DMS153 treated with DMSO at 0.1 percent for 48 hours (cell line): ENCODE data around the gene ANKLE1.
"Not testable (repeated sequence)": the region's sequence is repeated elsewhere in the genome, so short reads cannot be mapped to it uniquely, and the experiment has no call there.

ENCODE experiments used
- DNase-seq: peaks from one replicate; lab custom pipeline; 2025; ENCODE audit not compliant: unreplicated experiment; lab: John Stamatoyannopoulos, UW

Gene ANKLE1

DNA sequence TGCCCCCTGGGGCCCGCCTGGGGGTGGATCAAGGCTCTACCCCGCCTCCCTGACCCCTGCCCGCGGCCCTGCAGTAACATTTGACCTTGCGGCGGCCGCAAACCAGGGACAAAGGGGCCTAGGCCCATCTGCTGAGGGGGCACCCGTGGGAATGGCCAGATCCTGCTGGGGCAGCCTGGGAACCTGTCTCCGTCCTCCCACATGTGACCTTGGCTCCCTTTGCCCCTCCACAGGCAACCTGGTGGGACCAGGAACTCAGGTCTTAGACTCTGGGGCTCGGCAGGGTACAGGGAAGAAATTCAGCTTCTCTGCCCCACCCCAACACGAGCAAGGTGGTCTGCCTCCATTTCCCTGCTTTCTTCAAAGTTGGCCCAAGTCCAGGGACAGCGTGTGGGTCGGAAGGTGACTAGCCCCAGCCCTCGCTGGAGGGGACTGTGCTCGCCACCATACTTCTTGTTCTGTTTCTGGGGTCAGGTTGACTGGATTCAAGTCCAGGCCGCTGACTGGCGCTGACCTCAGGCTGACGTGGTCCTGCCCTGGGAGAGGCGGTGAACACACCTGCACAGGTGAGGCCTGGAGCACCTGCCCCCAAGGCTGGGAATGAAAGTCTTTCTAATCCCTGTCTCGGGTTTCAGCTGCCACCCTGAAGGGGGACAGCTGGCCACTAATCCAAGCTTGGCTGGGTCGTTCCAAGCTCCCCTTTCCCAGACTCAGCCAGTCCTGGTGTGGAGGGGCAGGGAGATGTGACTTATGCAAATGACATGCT is 33.5 kb upstream of the ANKLE1 start:
- no peak for DNase-seq

- DNase-seq, result no peak
Measured at GRCh38 chr19:17249887-17250548, 31.7 kb upstream of the ANKLE1 start.

DNA sequence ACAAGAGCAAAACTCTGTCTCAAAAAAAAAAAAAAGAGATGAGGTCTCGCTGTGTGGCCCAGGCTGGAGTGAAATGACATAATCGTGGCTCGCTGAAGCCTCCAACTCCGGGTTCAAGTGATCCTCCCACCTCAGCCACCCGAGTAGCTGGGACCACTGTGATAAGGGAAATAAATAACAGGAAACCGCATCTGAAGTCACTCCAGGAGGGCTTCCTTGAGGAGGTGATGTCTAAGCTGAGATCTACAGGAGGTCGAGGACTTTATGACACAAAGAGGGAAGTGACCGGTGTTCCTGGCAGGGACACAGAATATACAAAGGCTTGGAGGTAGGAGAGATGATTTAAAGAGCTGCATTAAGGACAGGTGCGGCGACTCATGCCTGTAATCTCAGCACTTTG is 27.1 kb upstream of the ANKLE1 start:
- DNase-seq, result no peak

DNA sequence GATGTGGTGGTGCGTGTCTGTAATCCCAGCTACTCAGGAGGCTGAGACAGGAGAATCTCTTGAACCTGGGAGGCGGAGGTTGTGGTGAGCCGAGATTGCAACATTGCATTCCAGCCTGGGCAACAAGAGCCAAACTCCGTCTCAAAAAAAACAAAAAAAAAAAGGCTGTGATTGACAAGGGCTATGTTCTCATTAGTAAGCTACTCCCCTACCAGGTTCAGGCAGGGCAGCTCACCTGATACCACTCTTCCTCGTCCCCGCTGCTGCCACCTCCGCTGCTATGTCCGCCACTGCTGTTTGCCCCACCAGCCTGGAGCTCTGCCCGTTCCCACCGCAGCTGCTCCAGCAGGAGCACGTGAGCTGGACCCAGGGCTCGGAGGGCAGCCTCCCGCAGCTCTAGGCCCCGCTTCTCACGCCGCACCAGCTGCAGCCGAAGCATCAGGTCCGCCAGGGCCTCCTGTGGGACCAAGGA is 26.5 kb upstream of the ANKLE1 start:
- DNase-seq, result no peak

DNA sequence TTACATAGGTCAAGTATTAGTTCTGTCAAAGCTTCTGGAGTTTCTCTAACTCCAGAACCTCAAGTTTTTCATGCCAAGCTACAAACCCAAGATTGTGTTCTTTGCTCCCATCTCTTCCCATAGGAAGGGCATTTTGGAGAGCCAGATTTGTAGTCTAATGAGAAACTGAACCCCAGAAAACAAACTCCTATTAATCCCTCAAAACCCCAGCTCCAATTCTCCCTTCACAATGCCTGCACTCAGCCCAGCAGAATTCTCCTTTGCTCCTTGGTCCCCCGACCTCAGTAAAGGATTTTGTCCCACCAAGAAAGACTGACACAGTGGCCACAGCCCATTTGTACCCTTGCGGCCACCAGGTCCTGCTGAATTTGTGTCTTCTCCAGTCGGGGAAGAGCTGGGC is 25.6 kb upstream of the ANKLE1 start:
- no peak for DNase-seq

GRCh38 chr19:17259118-17259780 is 22.5 kb upstream of the ANKLE1 start:
- DNase-seq, result no peak

GRCh38 chr19:17259934-17260333 is 21.8 kb upstream of the ANKLE1 start:
- DNase-seq, result no peak

DNA sequence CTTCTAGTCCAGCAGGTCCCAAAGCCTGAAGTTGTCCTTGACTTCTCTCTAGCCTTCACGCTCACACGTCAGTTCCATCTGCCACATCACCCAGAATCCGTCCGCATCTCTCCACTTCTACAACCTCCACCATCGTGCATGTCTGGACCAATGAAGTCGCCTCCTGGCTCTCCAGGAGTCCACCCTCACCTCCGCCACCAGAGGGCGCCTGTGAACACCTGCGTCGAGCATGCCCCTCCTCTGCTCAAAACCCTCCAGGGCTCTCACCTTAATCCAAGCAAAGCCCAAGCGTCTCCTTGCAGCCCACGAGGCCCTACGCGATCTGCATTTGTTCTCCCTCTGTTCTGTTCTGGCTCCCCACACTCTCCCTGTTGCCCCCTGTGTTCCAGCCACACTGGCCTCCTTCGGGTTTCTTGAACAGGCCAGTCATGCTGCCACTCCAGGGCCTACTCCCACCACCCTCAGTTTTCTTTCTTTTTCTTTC is 20.8 kb upstream of the ANKLE1 start:
- peak; percentile 80 for DNase-seq

GRCh38 chr19:17262557-17262956 is 19.1 kb upstream of the ANKLE1 start:
- no peak for DNase-seq

- no peak for DNase-seq
Measured at GRCh38 chr19:17263712-17264640, 17.7 kb upstream of the ANKLE1 start.

DNA sequence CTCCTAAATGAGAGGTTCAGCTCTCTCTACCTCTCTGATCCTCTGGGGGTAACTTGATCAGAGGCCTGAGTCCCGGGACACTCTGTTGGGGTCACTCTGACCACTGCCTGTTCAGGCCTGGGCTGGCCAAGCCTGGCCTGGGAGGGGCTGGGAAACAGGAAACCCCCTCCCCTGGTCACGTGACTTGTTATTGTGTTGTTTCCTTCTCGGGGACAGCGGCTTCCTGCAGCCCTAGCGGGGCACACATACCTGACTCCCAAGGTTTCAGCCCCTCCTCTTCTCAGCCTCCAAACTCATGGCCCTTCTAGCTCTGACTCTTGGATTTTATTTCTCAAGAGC is 17.1 kb upstream of the ANKLE1 start, which contains the start of gene USHBP1:
USHBP1 (minus strand) TSS at position 105 of the 339 bp plus-strand sequence. CDS start 446 bp downstream, outside the sequence.
- no peak for DNase-seq

DNA sequence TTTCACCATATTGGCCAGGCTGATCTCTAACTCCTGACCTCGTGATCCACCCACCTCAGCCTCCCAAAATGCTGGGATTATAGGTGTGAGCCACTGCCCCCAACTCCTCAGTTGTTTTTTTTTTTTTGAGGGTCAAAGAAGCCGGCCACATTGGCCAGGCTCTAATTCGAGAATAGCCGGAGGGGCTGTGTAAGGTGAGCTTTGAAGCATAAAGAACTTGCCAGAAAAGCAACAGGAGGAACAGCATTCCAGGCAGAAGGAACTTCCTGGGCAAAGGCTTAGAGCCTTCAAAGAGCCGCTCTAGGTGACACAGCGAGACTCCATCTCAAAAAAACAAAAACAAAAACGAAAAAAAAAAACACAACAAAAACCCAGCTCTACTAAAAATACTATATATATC is 15.7 kb upstream of the ANKLE1 start:
- no peak for DNase-seq

DNA sequence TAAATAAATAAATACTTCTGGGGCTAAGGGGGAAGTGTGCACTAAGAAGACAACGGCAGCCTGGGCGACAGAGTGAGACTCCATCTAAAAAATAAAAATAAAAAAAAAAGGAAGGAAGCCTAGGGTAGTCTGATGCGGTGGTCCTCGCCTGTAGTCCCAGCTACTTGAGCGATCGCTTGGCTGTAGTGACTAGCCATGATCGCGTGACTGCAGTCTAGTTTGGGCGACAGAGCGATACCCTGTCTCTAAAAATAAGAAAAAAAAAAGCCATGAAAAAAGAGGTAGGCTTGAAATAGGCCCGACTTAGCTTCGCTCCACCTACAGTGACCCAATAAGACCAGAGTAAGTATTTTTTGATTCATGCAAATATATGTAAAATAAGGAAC is 15.1 kb upstream of the ANKLE1 start:
- DNase-seq, result no peak

GRCh38 chr19:17266975-17267788 is 14.5 kb upstream of the ANKLE1 start, which contains the start of gene BABAM1:
Gene BABAM1, plus strand, starts transcription at chr19:17267443. Its CDS starts 1,364 bp downstream, at chr19:17268807.
- peak; percentile 99 for DNase-seq

DNA sequence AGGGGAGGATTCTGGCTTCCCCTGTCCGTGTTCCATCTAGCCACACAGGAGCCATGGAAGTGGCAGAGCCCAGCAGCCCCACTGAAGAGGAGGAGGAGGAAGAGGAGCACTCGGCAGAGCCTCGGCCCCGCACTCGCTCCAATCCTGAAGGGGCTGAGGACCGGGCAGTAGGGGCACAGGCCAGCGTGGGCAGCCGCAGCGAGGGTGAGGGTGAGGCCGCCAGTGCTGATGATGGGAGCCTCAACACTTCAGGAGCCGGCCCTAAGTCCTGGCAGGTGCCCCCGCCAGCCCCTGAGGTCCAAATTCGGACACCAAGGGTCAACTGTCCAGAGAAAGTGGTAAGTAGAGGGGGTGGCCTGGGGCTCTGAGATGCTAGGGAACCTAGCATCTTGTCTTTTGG is 12.9 kb upstream of the ANKLE1 start:
- no peak for DNase-seq

GRCh38 chr19:17274892-17275291 is 6.8 kb upstream of the ANKLE1 start:
- not testable (repeated sequence) for DNase-seq

DNA sequence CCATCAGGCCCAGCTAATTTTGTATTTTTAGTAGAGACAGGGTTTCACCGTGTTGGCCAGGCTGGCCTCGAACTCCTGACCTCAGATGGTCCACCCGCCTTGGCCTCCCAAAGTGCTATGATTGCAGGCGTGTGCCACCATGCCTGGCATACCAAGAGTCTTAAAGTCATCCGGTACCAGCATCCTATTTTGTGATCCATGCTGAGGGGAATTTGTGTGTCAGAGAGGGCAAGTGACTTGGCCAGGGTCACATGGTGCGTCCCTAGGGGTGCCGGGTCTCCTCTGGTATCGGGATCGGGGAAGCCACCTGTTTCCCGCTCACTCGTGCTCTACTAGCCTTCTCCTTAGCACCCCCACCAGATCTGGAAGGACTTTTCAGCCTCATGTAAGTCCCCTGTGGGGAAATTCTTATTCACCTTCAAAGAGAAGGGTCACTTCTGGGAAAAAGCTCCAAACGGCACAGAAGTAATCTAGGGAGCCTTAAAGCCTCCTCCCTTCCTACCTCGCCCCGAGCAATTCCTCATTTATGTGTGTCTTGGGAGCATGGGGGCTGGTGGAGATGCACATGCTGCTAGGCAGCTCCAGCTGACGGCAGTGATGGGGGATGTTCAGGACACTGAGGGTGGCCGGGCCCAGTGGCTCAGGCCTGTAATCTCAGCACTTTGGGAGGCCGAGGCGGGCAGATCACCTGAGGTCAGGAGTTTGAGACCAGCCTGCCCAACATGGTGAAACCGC is 6.1 kb upstream of the ANKLE1 start:
- no peak for DNase-seq

- DNase-seq, result no peak
Measured at GRCh38 chr19:17279436-17279835, 2.3 kb upstream of the ANKLE1 start.

- peak; percentile 65 for DNase-seq
Measured at GRCh38 chr19:17282488-17283125, 906 bp downstream of the ANKLE1 start.
